Measurements from ENCODE around the gene DENND4B. TPM values are rescaled to one million over a fixed set of nuclear protein-coding genes. Genes with fewer than 3 reads are reported as not detected.

Gene DENND4B
- total and polyA plus RNA-seq, 9 of the 15 experiments (the other 6 are each of a cell fraction or from before 2014, with no cell fraction given) = 9.5 to 80.5 (median 23.1) TPM

DNA sequence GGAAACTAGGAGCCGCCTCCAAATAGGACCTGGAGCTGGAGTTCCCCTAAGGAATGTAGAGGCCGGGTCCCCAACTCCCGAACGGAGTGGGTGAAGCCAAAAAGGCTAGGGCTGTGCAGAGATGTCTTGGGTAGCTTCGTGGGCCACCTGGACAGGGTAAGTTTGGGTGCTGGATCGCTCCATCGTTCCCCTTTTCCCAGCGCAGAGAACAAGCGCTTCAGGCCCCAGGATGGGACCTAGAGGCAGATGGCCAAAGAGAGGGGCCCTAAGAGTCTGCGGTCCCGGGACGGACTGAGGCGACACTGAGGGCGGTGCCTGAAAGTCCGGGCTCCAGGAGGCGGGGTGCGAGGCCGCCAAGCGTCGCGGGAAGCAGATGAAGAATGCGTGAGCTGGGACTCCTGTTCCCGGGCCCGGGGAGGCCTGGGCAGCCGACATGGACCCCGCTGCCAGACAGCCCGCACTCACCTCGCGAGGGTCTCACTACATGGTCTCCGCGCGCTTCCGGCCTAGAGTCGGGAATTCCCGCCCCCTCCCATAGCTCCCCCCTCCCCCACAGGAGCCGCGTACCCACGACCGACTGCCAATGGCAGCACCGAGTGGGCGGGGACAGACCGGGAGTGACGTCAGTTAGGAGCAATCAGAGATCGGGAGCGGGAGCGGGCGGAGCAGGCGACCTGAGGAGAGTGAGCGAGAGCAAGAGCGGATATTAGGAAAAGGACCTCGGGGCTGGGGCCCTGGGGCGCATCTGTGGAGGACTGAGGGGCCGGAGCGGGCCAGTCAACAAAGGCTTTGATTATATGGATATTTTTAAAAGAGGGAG, 16.7 kb upstream of the DENND4B start, which contains the start of gene SLC39A1 (continued):
- TF ChIP-seq POLR2H (tag; IDR thresholded peaks at IDR 0.05; ENCODE audit: low read depth) = peak; percentile 59
- no peak for TF ChIP-seq RFX7 (CRISPR knock-in tag; IDR thresholded peaks at IDR 0.05)
- TF ChIP-seq NR4A1 (CRISPR knock-in tag; IDR thresholded peaks at IDR 0.05) = no peak
- no peak for TF ChIP-seq NR4A1 (tag; IDR thresholded peaks at IDR 0.05)
- TF ChIP-seq TBL1XR1 (IDR thresholded peaks at IDR 0.05; ENCODE audit: low read length in 2 of 2) = no peak
- TF ChIP-seq MTA3 (IDR thresholded peaks at IDR 0.05; ENCODE audit: borderline replicate concordance) = no peak; the same call in 1 of the 2 replicates
- TF ChIP-seq, protein P1, sequence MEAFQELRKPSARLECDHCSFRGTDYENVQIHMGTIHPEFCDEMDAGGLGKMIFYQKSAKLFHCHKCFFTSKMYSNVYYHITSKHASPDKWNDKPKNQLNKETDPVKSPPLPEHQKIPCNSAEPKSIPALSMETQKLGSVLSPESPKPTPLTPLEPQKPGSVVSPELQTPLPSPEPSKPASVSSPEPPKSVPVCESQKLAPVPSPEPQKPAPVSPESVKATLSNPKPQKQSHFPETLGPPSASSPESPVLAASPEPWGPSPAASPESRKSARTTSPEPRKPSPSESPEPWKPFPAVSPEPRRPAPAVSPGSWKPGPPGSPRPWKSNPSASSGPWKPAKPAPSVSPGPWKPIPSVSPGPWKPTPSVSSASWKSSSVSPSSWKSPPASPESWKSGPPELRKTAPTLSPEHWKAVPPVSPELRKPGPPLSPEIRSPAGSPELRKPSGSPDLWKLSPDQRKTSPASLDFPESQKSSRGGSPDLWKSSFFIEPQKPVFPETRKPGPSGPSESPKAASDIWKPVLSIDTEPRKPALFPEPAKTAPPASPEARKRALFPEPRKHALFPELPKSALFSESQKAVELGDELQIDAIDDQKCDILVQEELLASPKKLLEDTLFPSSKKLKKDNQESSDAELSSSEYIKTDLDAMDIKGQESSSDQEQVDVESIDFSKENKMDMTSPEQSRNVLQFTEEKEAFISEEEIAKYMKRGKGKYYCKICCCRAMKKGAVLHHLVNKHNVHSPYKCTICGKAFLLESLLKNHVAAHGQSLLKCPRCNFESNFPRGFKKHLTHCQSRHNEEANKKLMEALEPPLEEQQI (IDR thresholded peaks at IDR 0.05) = no peak
- peak; percentile 57; the same call in 1 of the 2 replicates for TF ChIP-seq RB1 (IDR thresholded peaks at IDR 0.05; ENCODE audit: low read depth)
- TF ChIP-seq THAP7 (CRISPR knock-in tag; IDR thresholded peaks at IDR 0.05) = no peak
- peak; percentile 80 for TF ChIP-seq POLR2A (conservative IDR thresholded peaks at IDR 0.05)
- TF ChIP-seq, protein P2, sequence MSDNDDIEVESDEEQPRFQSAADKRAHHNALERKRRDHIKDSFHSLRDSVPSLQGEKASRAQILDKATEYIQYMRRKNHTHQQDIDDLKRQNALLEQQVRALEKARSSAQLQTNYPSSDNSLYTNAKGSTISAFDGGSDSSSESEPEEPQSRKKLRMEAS (CRISPR knock-in tag; IDR thresholded peaks at IDR 0.05) = peak; percentile 8
- TF ChIP-seq, protein P3, sequence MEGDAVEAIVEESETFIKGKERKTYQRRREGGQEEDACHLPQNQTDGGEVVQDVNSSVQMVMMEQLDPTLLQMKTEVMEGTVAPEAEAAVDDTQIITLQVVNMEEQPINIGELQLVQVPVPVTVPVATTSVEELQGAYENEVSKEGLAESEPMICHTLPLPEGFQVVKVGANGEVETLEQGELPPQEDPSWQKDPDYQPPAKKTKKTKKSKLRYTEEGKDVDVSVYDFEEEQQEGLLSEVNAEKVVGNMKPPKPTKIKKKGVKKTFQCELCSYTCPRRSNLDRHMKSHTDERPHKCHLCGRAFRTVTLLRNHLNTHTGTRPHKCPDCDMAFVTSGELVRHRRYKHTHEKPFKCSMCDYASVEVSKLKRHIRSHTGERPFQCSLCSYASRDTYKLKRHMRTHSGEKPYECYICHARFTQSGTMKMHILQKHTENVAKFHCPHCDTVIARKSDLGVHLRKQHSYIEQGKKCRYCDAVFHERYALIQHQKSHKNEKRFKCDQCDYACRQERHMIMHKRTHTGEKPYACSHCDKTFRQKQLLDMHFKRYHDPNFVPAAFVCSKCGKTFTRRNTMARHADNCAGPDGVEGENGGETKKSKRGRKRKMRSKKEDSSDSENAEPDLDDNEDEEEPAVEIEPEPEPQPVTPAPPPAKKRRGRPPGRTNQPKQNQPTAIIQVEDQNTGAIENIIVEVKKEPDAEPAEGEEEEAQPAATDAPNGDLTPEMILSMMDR (IDR thresholded peaks at IDR 0.05 in 2 of 3, conservative IDR thresholded peaks at IDR 0.05 in 1 of 3; ENCODE audit: insufficient read depth in 2 of 3, low read depth in 1 of 3, low read length in 3 of 3) = 0 out of 6 replicates have a peak, but pooled peaks of 1 of the 3 experiments have one; percentile 4
- TF ChIP-seq RBBP5 (IDR thresholded peaks at IDR 0.05; ENCODE audit: borderline replicate concordance, insufficient read depth, low read length, poor library complexity, severe bottlenecking) = peak; percentile 64
- no peak for TF ChIP-seq LARP7 (IDR thresholded peaks at IDR 0.05)
- TF ChIP-seq ETS2 (tag; IDR thresholded peaks at IDR 0.05; ENCODE audit: borderline replicate concordance, poor library complexity, severe bottlenecking) = no peak
- peak; percentile 87 for TF ChIP-seq RBFOX2 (IDR thresholded peaks at IDR 0.05; ENCODE audit: low read depth, low read length)
- no peak for TF ChIP-seq BRCA1 (IDR thresholded peaks at IDR 0.05)
- no peak for TF ChIP-seq BRCA1 (CRISPR knock-in tag; IDR thresholded peaks at IDR 0.05)
- no peak for TF ChIP-seq NFE2L1 (tag; IDR thresholded peaks at IDR 0.05; ENCODE audit: borderline replicate concordance, low read depth)

All from K562 (cell line).